Fibroblast of lung (primary cell): ENCODE results near the gene JMJD1C. TPM values are rescaled to one million over a fixed set of nuclear protein-coding genes. Genes with fewer than 3 reads are reported as not detected.
A peak's percentile ranks its signal among the peaks of the same experiment; 100 is the strongest.

Experiments
- DNase-seq, 2 donors: peaks; one replicate each; pipeline versions ENCODE4 v3.0.0 to v3.0.0-alpha.2; 2010; ENCODE audit warnings: low read depth in 2 of 2
- H2AFZ ChIP-seq: 2 replicates; pipeline ENCODE4 v1.5.1; 2012; ENCODE audit warnings: low read length, control low read depth, inconsistent platforms
- H3K27ac ChIP-seq: 2 replicates; pipeline ENCODE4 v1.5.1; 2011; ENCODE audit warnings: low read length, control low read depth; ENCODE audit not compliant: insufficient read depth
- H3K27me3 ChIP-seq: 2 replicates; pipeline ENCODE4 v1.5.1; 2011; ENCODE audit warnings: mild to moderate bottlenecking, low read length; ENCODE audit not compliant: control insufficient read depth, insufficient read depth
- H3K36me3 ChIP-seq: 2 replicates; pipeline ENCODE4 v1.5.1; 2011; ENCODE audit warnings: low read length; ENCODE audit not compliant: control insufficient read depth, insufficient read depth
- H3K4me1 ChIP-seq: 2 replicates; pipeline ENCODE4 v1.5.1; 2011; ENCODE audit warnings: low read length; ENCODE audit not compliant: control insufficient read depth, insufficient read depth; ENCODE audit errors: extremely low read depth
- H3K4me2 ChIP-seq: 2 replicates; pipeline ENCODE4 v1.5.1; 2011; ENCODE audit warnings: low read length, control low read depth; ENCODE audit not compliant: insufficient read depth; ENCODE audit errors: extremely low read depth
- H3K4me3 ChIP-seq, 4 experiments: fragments of 200-600 bp in 1 of 4; sonication (generic) in 1 of 4; replicated peaks in 1 of 4; 2 replicates each; pipeline ENCODE4 v1.5.1; 2011 to 2016; ENCODE audit warnings: low read length in 4 of 4, low read depth in 3 of 4, mild to moderate bottlenecking in 3 of 4, control low read depth in 2 of 4, inconsistent platforms in 1 of 4, mixed read lengths in 1 of 4; ENCODE audit not compliant: insufficient read depth in 1 of 4; ENCODE audit errors: control extremely low read depth in 1 of 4
- H3K79me2 ChIP-seq: 2 replicates; pipeline ENCODE4 v1.5.1; 2012; ENCODE audit warnings: mild to moderate bottlenecking, low read length, inconsistent platforms; ENCODE audit not compliant: control insufficient read depth, insufficient read depth
- H3K9ac ChIP-seq: 2 replicates; pipeline ENCODE4 v1.5.1; 2011; ENCODE audit warnings: mild to moderate bottlenecking, low read length, control low read depth; ENCODE audit not compliant: insufficient read depth
- H3K9me3 ChIP-seq: 2 replicates; pipeline ENCODE4 v1.5.1; 2012; ENCODE audit warnings: low read depth, low read length; ENCODE audit not compliant: control insufficient read depth, insufficient read depth
- H4K20me1 ChIP-seq: 2 replicates; pipeline ENCODE4 v1.5.1; 2011; ENCODE audit warnings: low read length; ENCODE audit not compliant: control insufficient read depth, insufficient read depth; ENCODE audit errors: extremely low read depth
- CTCF ChIP-seq, 2 donors: IDR thresholded peaks in 1 of 2; conservative IDR thresholded peaks in 1 of 2; 1 replicate in 1 of 2; 2 replicates in 1 of 2; pipeline ENCODE4 v1.5.1; 2011 to 2012; ENCODE audit warnings: low read length in 2 of 2, control low read depth in 1 of 2, inconsistent platforms in 1 of 2, low read depth in 1 of 2, mild to moderate bottlenecking in 1 of 2
- EZH2 ChIP-seq: IDR thresholded peaks from 2 replicates; pipeline ENCODE4 v1.5.1; 2012; ENCODE audit warnings: low read length, control low read depth, mild to moderate bottlenecking; ENCODE audit errors: missing control alignments
- polyA plus RNA-seq, 2 donors: library from polyadenylated mRNA; depleted of rRNA in 1 of 2; stranded (reverse) in 1 of 2; unstranded in 1 of 2; fragments of >200 nt; gene quantifications; 2 replicates each; pipeline ENCODE4 v1.2.1, GENCODE V29; 2011 to 2012; ENCODE audit warnings: missing spikeins in 1 of 2
- total RNA-seq: library from RNA; depleted of rRNA; stranded (reverse); fragments of >200 nt; gene quantifications from 2 replicates; pipeline ENCODE4 v1.2.1, GENCODE V29; 2014

JMJD1C gene
- total and polyA plus RNA-seq, 2 donors (not counting 1 experiment from before 2014, with no cell fraction given): 39.9 to 67.0 TPM

- H3K36me3 ChIP-seq: no peaks in the 10 kb centered on the region
- H3K27ac ChIP-seq: no peak overlapping the region
- H3K27me3 ChIP-seq: no peaks in the 10 kb centered on the region
- no peak overlapping the region for H3K4me2 ChIP-seq
- peaks cover 68% of the 10 kb centered on the region for H3K79me2 ChIP-seq
- DNase-seq: no peak
- no peak overlapping the region for H3K4me3 ChIP-seq
- no peaks in the 10 kb centered on the region for H4K20me1 ChIP-seq
- no peak overlapping the region for H3K9ac ChIP-seq
- H3K9me3 ChIP-seq: no peaks in the 10 kb centered on the region
- no peak for TF ChIP-seq CTCF (conservative IDR thresholded peaks at IDR 0.05 in 1 of 2, IDR thresholded peaks at IDR 0.05 in 1 of 2; ENCODE audit: low read depth in 1 of 2, low read length in 2 of 2)
- no peak overlapping the region for H2AFZ ChIP-seq
- no peaks in the 10 kb centered on the region for H3K4me1 ChIP-seq
Measured at GRCh38 chr10:63142136-63142535, 323.6 kb downstream of the JMJD1C start.

GRCh38 chr10:63140077-63140476 lies 325.7 kb downstream of the JMJD1C start:
- TF ChIP-seq CTCF (conservative IDR thresholded peaks at IDR 0.05 in 1 of 2, IDR thresholded peaks at IDR 0.05 in 1 of 2; ENCODE audit: low read depth in 1 of 2, low read length in 2 of 2) (no peak), EZH2 (no peak)
- Histone ChIP-seq H3K9me3 (no peaks in the 10 kb centered on the region), H3K36me3 (no peaks in the 10 kb centered on the region), H3K4me2 (no peak overlapping the region), H2AFZ (no peak overlapping the region), H3K4me3 (no peak overlapping the region), H3K27me3 (no peaks in the 10 kb centered on the region), H4K20me1 (no peaks in the 10 kb centered on the region), H3K27ac (no peak overlapping the region), H3K9ac (no peak overlapping the region), H3K4me1 (no peaks in the 10 kb centered on the region), H3K79me2 (peaks cover 83% of the 10 kb centered on the region)
- DNase-seq: no peak

DNA sequence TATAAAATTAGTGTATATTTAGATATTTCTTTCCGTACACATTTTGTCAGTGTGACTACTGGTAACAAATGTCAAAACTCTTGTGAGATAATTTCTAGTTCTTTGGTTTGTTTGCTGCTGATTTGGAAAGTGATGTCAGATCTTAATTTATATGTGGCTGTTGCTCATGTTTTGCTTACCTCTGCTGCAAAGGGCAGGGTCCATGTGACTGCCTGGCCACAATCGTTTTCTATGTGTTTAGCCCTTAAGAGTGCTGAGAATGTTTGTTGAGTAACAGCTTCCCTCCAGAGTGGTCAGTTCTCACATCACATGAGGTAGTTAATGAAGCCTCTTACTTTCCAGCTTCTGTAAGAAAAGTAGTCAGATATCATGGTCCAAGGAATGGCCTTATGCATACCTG lies 328.5 kb downstream of the JMJD1C start:
- peak; percentile 68 to 72 for DNase-seq
- Histone ChIP-seq H4K20me1 (no peaks in the 10 kb centered on the region), H3K27ac (no peak overlapping the region)

More for the DNA sequence above, 328.5 kb downstream of the JMJD1C start:
- no peak overlapping the region for H3K9ac ChIP-seq
- no peak for TF ChIP-seq EZH2
- no peak for TF ChIP-seq CTCF (conservative IDR thresholded peaks at IDR 0.05 in 1 of 2, IDR thresholded peaks at IDR 0.05 in 1 of 2; ENCODE audit: low read depth in 1 of 2, low read length in 2 of 2)
- H3K4me3 ChIP-seq: no peak overlapping the region
- no peak overlapping the region for H2AFZ ChIP-seq
- no peaks in the 10 kb centered on the region for H3K36me3 ChIP-seq
- H3K4me1 ChIP-seq: no peaks in the 10 kb centered on the region
- H3K79me2 ChIP-seq: peaks cover 81% of the 10 kb centered on the region
- H3K9me3 ChIP-seq: no peaks in the 10 kb centered on the region
- no peaks in the 10 kb centered on the region for H3K27me3 ChIP-seq
- H3K4me2 ChIP-seq: no peak overlapping the region
